GM21528 (cell line): ENCODE results near the gene NAALADL1.
"Not testable (repeated sequence)": the region's sequence is repeated elsewhere in the genome, so short reads cannot be mapped to it uniquely, and the experiment has no call there.

Source experiments
- ATAC-seq: cut with Tn5 transposase; IDR thresholded peaks from one replicate; pipeline ENCODE4 v1.9.1; 2021; ENCODE audit warnings: mild to moderate bottlenecking, moderate library complexity; ENCODE audit not compliant: unreplicated experiment, low FRiP score

NAALADL1 gene

DNA sequence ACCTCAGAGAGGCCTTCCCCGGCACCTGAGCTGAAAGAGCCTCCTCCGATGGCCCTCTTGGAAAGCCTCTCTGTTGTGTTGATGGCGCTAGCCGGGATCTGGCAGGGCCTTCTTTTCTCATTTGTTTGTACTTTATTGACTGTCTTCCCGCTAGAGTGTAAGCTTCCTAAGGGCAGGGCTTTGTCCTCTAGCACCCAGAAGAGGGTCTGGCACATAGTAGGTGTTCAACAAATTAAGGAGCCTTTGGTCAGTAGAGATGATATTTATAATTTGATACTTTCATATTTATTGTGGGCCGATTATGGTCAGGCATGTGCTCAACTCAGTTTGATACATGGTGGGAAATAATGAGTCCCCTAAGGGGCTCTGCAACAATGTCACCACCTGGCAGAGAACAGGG is 40.4 kb downstream of the NAALADL1 start:
- ATAC-seq = no peak

DNA sequence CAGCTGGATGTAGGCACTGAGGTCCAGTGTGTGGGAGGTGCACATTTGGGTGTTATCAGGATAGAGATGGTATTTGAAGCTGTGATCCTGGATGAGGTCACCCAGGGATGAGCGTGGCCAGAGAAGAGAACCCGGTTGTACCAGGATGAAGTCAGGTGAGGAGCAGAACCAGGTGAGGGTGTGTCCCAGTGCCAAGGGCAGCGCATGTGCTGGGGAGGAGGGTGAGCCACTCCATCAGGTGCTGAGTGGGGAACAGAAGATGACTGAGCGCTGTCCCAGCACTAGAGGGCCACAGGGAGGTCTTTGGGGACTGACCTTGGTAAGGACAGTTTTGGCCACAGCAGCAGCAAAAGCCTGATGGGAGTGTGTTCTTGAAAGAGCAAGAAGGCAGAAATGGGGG is 41.6 kb downstream of the NAALADL1 start:
- no peak for ATAC-seq

DNA sequence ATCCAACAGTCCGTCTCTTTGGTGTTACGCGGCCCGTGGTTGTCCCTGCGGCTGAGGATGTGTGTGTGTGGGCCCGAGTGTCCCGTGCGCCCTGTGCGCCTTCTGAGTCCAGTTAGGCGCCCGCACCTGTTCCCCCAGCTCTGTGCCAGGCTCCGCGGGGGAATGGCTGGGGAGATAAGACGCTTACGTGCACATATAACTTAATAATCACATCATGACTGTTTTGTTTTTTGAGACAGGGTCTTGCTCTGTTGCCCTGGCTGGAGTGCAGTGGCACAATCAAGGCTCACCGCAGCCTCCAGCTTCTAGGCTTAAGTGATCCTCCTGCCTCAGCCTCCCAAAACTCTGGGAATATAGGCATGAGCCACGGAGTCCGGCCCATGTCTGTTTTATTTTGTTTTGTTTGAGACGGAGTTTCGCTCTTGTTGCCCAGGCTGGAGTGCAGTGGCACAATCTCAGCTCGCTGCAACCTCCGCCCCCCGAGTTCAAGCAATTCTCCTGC is 43.6 kb downstream of the NAALADL1 start:
- ATAC-seq = no peak

DNA sequence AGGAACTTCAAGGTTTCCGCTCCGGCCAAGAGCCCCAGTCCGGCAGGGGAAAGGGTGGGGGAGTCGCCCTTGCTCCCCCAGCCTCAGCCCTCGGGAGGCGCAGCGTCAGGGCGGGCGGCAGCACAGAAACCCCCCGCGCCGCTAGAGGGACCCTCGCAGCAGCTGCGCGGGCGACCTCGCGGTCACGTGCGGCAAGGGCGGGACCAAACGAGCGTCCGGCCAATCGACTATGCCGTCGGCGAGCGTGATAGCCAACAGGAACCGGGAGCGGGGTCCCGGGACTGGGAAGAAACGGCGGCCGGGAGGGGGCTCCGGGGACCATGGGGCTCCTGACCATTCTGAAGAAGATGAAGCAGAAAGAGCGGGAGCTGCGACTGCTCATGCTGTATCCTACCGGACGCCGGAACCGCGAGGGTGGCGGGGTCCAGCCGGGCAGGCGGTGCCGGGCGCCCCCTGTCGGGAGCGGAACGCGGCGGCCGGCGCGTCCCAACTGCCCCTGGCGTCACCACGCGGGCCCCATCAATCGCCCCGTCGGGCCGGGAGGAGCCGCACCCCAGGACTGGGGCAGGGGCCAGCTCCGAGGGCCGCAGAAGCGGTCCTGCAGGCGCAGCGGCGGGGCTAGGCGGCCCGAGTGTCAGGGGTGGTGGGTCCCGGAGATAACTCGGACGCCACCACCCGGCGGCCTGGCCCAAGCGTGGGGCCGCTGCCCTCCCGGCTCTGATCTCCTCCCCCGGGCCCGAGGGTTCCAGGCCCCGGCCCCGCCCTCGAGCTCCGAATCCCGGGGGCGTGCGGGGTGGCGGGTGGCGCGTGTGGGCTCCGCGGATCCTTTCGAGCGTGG is 44.2 kb downstream of the NAALADL1 start, which contains the start of gene ARL2:
Gene ARL2, plus strand, starts transcription at position 273 of the 838 bp plus-strand sequence. Its CDS starts 48 bp downstream, at position 321.
- ATAC-seq = peak; percentile 77

DNA sequence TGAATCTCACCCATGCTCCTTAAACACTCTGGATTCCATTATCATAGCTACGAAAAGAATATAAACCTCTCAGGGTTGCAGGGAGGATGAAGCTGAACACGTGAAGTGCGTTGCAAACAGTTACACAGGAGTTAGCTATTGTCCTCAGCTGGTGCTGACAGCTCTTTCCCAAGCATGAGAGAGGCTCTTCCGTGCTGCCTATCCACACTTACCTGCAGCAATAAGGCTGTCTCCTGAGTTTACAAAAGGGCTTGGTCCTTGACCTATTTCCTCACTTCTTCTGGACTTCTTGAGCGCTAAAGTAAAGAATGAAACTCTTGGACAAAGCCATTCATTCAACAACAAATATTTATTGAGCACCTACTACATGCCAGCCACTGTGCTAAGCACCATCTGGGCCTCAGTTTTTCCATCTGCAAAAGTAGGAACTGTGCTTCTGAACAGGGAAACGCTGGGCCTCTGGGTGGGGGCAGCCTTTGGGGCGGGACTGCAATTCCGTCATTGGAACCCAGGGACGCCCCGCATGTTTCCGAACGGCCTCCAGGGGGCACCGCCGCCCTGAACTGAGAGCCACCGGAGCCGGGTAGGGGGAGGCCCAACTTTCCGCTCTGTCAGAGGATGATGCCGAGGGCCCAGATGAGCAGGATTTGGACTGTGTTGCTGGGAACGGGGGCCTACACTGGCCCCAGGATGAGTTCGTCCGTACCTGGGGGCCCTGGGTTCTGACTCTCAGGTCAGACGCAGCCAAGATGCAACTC is 45.0 kb downstream of the NAALADL1 start:
- ATAC-seq = peak; percentile 61

- no peak for ATAC-seq
Measured at GRCh38 chr11:65008873-65009272, 49.5 kb downstream of the NAALADL1 start.

- no peak for ATAC-seq
Measured at GRCh38 chr11:65008016-65008415, 50.3 kb downstream of the NAALADL1 start.

- ATAC-seq = not testable (repeated sequence)
Measured at GRCh38 chr11:65003968-65004367, 54.4 kb downstream of the NAALADL1 start.

- ATAC-seq = no peak
Measured at GRCh38 chr11:65003282-65003681, 55.1 kb downstream of the NAALADL1 start.

DNA sequence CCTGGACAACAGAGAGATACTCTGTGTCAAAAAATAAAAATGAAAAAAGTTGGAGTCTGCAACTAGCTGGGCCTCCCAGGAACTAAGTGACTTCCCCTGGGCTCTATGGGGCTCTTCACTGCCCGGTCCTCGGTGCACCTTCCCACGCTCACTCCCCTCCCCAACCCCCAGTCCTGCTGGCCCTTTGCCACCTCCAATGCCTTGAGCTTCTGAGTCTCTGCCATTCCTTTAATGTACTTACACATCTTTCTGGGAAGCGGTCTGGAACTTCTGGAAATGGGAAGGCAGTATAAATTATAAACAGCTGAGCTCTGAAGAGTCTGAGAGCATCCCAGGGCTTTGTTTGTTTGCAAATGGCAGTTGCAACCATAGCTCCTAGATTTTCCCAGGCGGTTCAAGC is 55.6 kb downstream of the NAALADL1 start:
- ATAC-seq = no peak

- ATAC-seq = no peak
Measured at GRCh38 chr11:64999478-64999877, 58.9 kb downstream of the NAALADL1 start.

DNA sequence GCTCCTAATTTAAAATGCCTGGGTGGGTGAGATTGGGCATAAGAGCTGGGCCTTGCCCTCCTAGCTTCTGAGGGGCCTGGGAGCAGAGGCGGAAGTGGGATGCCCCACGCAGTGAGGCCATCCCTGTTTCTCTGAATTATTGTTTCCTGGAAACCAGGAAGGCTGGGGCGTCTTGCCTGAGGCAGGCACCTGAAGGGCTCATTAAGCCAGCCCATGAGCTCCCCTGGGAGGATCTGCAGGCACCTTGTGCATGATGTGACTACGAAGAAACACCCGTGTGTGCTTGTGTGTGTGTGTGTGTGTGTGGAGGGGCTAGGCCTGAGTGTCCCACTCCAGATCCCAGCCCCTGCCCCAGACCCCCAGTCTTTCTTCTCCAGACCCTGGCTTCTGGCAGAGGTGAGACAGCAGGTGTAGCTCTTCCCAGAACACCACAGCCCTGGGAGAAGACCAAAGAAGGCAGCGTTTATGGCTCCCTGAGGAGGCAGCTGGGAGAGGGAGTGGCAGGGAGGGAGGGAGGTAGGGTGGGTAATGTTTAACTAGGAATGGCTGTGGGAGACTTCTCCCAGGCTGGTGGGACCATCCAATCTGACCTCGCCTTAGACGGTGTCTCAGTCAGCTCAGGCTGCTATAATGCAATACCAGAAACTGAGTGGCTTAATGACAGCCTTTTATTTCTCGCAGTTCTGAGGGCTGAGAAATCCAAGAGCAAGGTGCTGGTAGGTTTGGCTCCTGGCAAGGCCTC is 59.5 kb downstream of the NAALADL1 start:
- ATAC-seq = no peak

DNA sequence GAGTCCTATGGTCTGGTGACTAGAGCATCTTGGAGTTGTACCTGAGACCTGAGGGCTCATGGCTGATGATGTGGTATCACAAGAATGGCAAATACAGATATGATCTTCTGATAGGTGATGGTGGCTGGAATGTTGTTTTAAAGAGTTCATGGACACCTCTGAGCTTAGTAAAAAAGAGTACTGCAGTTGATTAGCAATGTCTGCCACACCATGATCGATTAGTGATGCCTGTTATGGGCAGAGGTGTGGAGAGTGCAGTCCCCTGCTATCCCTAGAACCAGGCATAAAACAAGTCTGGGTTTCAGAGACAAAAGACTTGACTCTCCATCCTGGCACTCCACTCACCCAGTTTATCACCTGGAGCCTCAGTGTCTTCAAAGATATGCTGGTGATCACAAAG is 60.2 kb downstream of the NAALADL1 start:
- no peak for ATAC-seq

DNA sequence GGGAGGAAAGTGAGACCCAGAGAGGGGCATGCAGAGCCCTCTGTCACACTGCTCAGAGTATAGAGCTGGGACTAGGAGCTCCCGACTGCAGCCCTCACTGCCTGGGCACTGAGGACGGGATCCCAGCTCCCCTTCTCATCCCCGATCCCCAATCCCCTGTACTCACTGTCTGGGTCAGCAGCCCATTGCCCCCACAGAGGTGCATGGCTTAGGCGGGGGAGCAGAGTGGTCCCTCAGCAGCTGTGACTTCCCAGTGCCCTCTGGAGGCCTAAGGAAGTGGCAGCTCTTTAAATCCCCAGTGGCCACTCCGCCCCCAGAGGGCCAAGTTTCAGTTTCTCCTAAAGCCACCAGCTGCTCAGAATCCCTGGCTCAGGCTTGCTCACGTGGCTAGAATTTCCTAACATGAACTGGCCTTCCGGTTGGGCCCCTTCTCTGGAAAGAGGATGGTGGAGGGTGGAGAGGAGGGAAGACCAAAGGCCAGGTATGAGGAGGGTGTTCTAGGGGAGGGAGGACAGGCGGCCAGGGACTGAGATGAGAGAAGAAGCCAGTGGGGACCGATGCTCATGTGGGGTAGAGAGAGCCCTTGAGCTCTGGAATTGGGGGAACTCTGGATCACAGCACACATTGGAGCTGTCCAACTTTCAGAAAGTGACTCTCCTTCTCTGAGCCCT is 61.5 kb downstream of the NAALADL1 start, which contains the start of gene BATF2:
Gene BATF2, minus strand, starts transcription at position 262 of the 671 bp plus-strand sequence. Its CDS starts 57 bp downstream, at position 205.
- no peak for ATAC-seq

- ATAC-seq = no peak
Measured at GRCh38 chr11:64996327-64996709, 62.0 kb downstream of the NAALADL1 start.
